HepG2 (cell line): ENCODE results near the gene PPP1R15B. TPM values are rescaled to one million over a fixed set of nuclear protein-coding genes. Genes with fewer than 3 reads are reported as not detected.

Source experiments
- ATAC-seq: fragments of 200-7000 bp; cut with Tn5 transposase; 3 replicates; pipeline ENCODE4 v1.9.1; 2020; ENCODE audit warnings: mild to moderate bottlenecking, moderate library complexity
- BruUV-seq: library from RNA; stranded (reverse); fragments of 400-500 nt; replicated peaks from 2 replicates; lab custom pipeline; 2021; lab: Mats Ljungman, UMichigan
- CTCF ChIA-PET: fragments of 300-600 bp; formaldehyde crosslinking; extraction: SDS; loops from one replicate; lab custom pipeline; 2021; ENCODE audit warnings: low total read pairs, inconsistent platforms, low intra/inter-chr PET ratio; lab: Yijun Ruan, JAX
- POLR2A ChIA-PET: fragments of 350-600 bp; sonication (Branson Sonifier 250); formaldehyde crosslinking; loops from one replicate; lab custom pipeline; 2020; ENCODE audit warnings: antibody characterized with exemption, inconsistent platforms; lab: Yijun Ruan, JAX
- DNase-seq: peaks from one replicate; pipeline ENCODE4 v3.0.0-alpha.2; 2015; ENCODE audit warnings: low spot score
- FAIRE-seq: peaks from 3 replicates; lab custom pipeline; 2011; peaks lifted over from hg19 to GRCh38; lab: Jason Lieb, UNC
- H2AFZ ChIP-seq: one replicate; pipeline ENCODE4 v1.6.1; 2011; ENCODE audit warnings: low read length, inconsistent platforms
- H3K27ac ChIP-seq: fragments of 300-600 bp; 3 replicates; pipeline ENCODE4 v1.8.0; 2011; ENCODE audit warnings: mixed run types, mild to moderate bottlenecking, mixed read lengths, low read length, inconsistent platforms; ENCODE audit not compliant: insufficient read depth; ENCODE audit errors: extremely low read length
- H3K27me3 ChIP-seq, 2 experiments: fragments of 200-600 bp in 1 of 2; 2 replicates in 1 of 2; 3 replicates in 1 of 2; pipeline versions ENCODE4 v1.6.0 to v1.8.0; 2011; ENCODE audit warnings: low read length in 2 of 2, mild to moderate bottlenecking in 2 of 2, moderate library complexity in 2 of 2, inconsistent platforms in 1 of 2; ENCODE audit not compliant: insufficient read depth in 2 of 2, control insufficient read depth in 1 of 2
- H3K36me3 ChIP-seq, 2 experiments: fragments of 200-600 bp in 1 of 2; replicated peaks in 1 of 2; 2 replicates in 1 of 2; 3 replicates in 1 of 2; pipeline versions ENCODE4 v1.5.1 to v1.8.0; 2011; ENCODE audit warnings: low read length in 2 of 2, inconsistent platforms in 1 of 2; ENCODE audit not compliant: insufficient read depth in 2 of 2, control insufficient read depth in 1 of 2
- H3K4me1 ChIP-seq: 2 replicates; pipeline ENCODE4 v1.5.1; 2012; ENCODE audit warnings: low read length, inconsistent platforms; ENCODE audit not compliant: insufficient read depth
- H3K4me2 ChIP-seq: 2 replicates; pipeline ENCODE4 v1.6.0; 2011; ENCODE audit warnings: low read depth, low read length, inconsistent platforms
- H3K4me3 ChIP-seq, 3 experiments: fragments of 200-600 bp in 1 of 3; sonication (generic), shearing (Covaris generic) in 1 of 3; replicated peaks in 1 of 3; 2 replicates each; pipeline ENCODE4 v1.5.1; 2011 to 2016; ENCODE audit warnings: low read length in 3 of 3, inconsistent platforms in 2 of 3, low read depth in 2 of 3, mild to moderate bottlenecking in 2 of 3, control low read depth in 1 of 3, mixed read lengths in 1 of 3; ENCODE audit not compliant: insufficient read depth in 1 of 3
- H3K79me2 ChIP-seq: one replicate; pipeline ENCODE4 v1.6.1; 2011; ENCODE audit warnings: low read length, inconsistent platforms; ENCODE audit not compliant: insufficient read depth
- H3K9ac ChIP-seq: 2 replicates; pipeline ENCODE4 v1.6.0; 2011; ENCODE audit warnings: mild to moderate bottlenecking, low read depth, low read length, inconsistent platforms; ENCODE audit not compliant: insufficient read depth
- H3K9me3 ChIP-seq: 2 replicates; pipeline ENCODE4 v1.5.1; 2012; ENCODE audit warnings: mild to moderate bottlenecking, low read length
- H4K20me1 ChIP-seq: 2 replicates; pipeline ENCODE4 v1.6.0; 2011; ENCODE audit warnings: inconsistent platforms, mild to moderate bottlenecking, low read length, moderate library complexity; ENCODE audit not compliant: insufficient read depth
- NCOR1 ChIP-seq: fragments of 200-600 bp; sonication (generic); IDR thresholded peaks from 2 replicates; pipeline ENCODE4 v1.7.0; 2017; ENCODE audit warnings: antibody characterized with exemption, low read length, borderline replicate concordance
- SALL2 ChIP-seq: sonication (generic); formaldehyde crosslinking; IDR thresholded peaks from 2 replicates; pipeline ENCODE4 v1.8.1; 2023; ENCODE audit warnings: mild to moderate bottlenecking, missing genetic modification reagents, inconsistent platforms
- SAP130 ChIP-seq: IDR thresholded peaks from 2 replicates; pipeline ENCODE4 v1.6.1; 2016; ENCODE audit warnings: low read depth
- ZNF614 ChIP-seq: IDR thresholded peaks from 2 replicates; pipeline ENCODE4 v1.6.1; 2018; ENCODE audit warnings: missing biosample characterization, missing genetic modification reagents, inconsistent platforms, borderline replicate concordance
- WGBS: methylation state at CpG from one replicate; pipeline ENCODE4 v1.1.6; 2017; ENCODE audit warnings: low lambda C conversion rate; 5-methylcytosine and 5-hydroxymethylcytosine counted together
- in situ Hi-C: cut with HindIII; loops from 2 replicates; pipeline ENCODE4 v1.10.0; 2017; ENCODE audit warnings: low pct_unique_long_range_greater_than_20kb; ENCODE audit not compliant: extremely low pct_ligation_motif_present
- intact Hi-C: fragments of 100-400 bp; cut with micrococcal nuclease; formaldehyde crosslinking; loops from one replicate; pipeline ENCODE4 v1.10.0; 2022; ENCODE audit not compliant: unreplicated experiment
- polyA plus RNA-seq, 8 experiments: library from polyadenylated mRNA; depleted of rRNA in 3 of 8; stranded (reverse) in 7 of 8; unstranded in 1 of 8; fragments of >200 nt; fragmentation: Illumina TruSeq in 4 of 8; extraction: Trizol in 4 of 8; gene quantifications; 2 replicates each; pipeline versions ENCODE4 v1.2.1 to v1.2.3, GENCODE V29; 2011 to 2016; ENCODE audit warnings: low read depth in 4 of 8, missing spikeins in 1 of 8, mixed read lengths in 1 of 8; ENCODE audit not compliant: insufficient read depth in 1 of 8
- total RNA-seq, 5 experiments: library from RNA; depleted of rRNA; stranded (reverse); fragments of >200 nt; fragmentation: Illumina TruSeq; extraction: Trizol; gene quantifications; 2 replicates each; pipeline ENCODE4 v1.2.3, GENCODE V29; 2016; ENCODE audit warnings: low read depth in 1 of 5
- TF ChIP-seq, protein P1 (sequence below): sonication (generic); formaldehyde crosslinking; IDR thresholded peaks from 2 replicates; pipeline ENCODE4 v1.4.0; 2020; ENCODE audit warnings: missing genetic modification reagents, mild to moderate bottlenecking, borderline replicate concordance

PPP1R15B gene
- total and polyA plus RNA-seq, 2 of the 13 experiments (the other 11 are each of a cell fraction or from before 2014, with no cell fraction given) = 13.4 to 23.8 TPM

DNA sequence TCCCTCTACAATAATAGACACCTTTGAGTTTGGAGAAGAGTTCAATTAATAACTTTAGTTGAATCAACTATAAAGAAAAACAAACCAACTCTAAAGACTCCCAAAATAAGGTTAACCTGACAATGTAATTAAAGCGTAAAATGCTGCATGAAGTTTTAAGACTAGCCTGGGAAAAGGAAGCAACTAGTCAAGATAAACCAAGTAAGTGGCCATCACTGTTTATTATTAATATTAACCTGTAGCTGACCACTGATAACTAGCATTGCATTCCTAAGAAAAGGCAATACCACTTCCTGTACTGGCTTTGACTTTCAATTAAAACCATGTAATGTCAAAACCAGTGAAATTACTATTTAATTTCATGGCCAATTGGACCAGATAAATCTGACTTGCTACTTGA, 3.0 kb downstream of the PPP1R15B start:
- H3K27ac ChIP-seq = peak overlapping the region; percentile 10
- in situ Hi-C loops = no loop called here
- DNase-seq (no peak), ATAC-seq (no peak), FAIRE-seq (no peak)
- CTCF ChIA-PET = no interaction called here
- H3K4me2 ChIP-seq = peak overlapping the region; percentile 81
- H3K79me2 ChIP-seq = peaks cover 78% of the 10 kb centered on the region
- H3K4me3 ChIP-seq = peak overlapping the region; percentile 95 to 99 (median 98)
- intact Hi-C loops = no loop called here
- TF ChIP-seq NCOR1 (0 out of 2 replicates have a peak, but pooled peaks have one; percentile 5), ZNF614 (CRISPR knock-in tag) (no peak)
- H4K20me1 ChIP-seq = peaks cover 67% of the 10 kb centered on the region
- peaks cover 37% of the 10 kb centered on the region for H3K4me1 ChIP-seq
- H3K36me3 ChIP-seq = peaks cover 3 to 20% of the 10 kb centered on the region in 2 experiments; a peak in 2 of 5 replicates
- no TSS peak for BruUV-seq
- H3K9ac ChIP-seq = peak overlapping the region; percentile 98
- no peaks in the 10 kb centered on the region; a peak in 1 of 5 replicates for H3K27me3 ChIP-seq
- H3K9me3 ChIP-seq = no peaks in the 10 kb centered on the region
- no peak overlapping the region for H2AFZ ChIP-seq
- WGBS = 12% methylated on average over 1 of the region's 1 CpG
- POLR2A ChIA-PET = interaction anchor here (1.9 kb wide), 1 partner anchor 10 kb away, joined by 11 read pairs; no protein-coding TSS in a partner anchor

DNA sequence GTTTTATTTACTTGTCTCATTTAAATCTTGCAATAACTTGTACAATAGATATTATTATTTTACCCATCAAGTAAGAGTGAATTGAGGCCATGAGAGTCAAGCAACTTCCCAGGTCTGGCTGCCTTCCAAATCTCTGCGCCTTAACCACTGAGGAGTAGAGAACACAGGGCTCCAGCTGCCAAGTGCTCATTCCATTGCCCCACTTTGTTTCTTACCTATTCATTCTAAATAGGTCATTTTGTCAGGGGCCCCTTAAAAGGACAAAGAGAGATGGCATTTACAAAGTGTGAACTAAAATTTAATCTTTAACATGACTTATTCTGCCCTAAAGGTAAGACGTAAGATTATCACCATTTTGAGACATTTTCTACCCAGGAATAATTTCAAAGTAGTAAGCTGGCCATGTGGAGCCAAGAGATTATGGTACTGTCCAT, 3.5 kb downstream of the PPP1R15B start:
- CTCF ChIA-PET = no interaction called here
- Histone ChIP-seq H3K4me3 (peak overlapping the region; percentile 95 to 99 (median 98)), H2AFZ (no peak overlapping the region), H3K36me3 (peaks cover 3 to 21% of the 10 kb centered on the region in 2 experiments; a peak in 2 of 5 replicates), H3K4me1 (peaks cover 38% of the 10 kb centered on the region), H3K9ac (peak overlapping the region; percentile 98), H4K20me1 (peaks cover 67% of the 10 kb centered on the region), H3K4me2 (peak overlapping the region; percentile 81), H3K9me3 (no peaks in the 10 kb centered on the region), H3K27me3 (no peaks in the 10 kb centered on the region; a peak in 1 of 5 replicates), H3K79me2 (peaks cover 84% of the 10 kb centered on the region), H3K27ac (peak overlapping the region; percentile 10)
- POLR2A ChIA-PET = interaction anchor here (1.9 kb wide), 1 partner anchor 9 kb away, joined by 11 read pairs; no protein-coding TSS in a partner anchor
- no TSS peak for BruUV-seq
- no peak for TF ChIP-seq NCOR1
- no peak for TF ChIP-seq SALL2 (CRISPR knock-in tag)
- TF ChIP-seq SAP130 (CRISPR knock-in tag) = 0 out of 2 replicates have a peak, but pooled peaks have one; percentile 17
- TF ChIP-seq, protein P1, sequence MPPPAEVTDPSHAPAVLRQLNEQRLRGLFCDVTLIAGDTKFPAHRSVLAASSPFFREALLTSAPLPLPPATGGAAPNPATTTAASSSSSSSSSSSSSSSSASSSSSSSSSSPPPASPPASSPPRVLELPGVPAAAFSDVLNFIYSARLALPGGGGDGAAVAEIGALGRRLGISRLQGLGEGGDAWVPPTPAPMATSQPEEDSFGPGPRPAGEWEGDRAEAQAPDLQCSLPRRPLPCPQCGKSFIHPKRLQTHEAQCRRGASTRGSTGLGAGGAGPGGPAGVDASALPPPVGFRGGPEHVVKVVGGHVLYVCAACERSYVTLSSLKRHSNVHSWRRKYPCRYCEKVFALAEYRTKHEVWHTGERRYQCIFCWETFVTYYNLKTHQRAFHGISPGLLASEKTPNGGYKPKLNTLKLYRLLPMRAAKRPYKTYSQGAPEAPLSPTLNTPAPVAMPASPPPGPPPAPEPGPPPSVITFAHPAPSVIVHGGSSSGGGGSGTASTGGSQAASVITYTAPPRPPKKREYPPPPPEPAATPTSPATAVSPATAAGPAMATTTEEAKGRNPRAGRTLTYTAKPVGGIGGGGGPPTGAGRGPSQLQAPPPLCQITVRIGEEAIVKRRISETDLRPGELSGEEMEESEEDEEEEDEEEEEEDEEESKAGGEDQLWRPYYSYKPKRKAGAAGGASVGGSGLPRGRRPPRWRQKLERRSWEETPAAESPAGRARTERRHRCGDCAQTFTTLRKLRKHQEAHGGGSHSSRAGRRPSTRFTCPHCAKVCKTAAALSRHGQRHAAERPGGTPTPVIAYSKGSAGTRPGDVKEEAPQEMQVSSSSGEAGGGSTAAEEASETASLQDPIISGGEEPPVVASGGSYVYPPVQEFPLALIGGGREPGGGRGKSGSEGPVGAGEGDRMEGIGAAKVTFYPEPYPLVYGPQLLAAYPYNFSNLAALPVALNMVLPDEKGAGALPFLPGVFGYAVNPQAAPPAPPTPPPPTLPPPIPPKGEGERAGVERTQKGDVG (CRISPR knock-in tag) = no peak
- WGBS = 0% methylated on average over 2 of the region's 2 CpGs
- DNase-seq = no peak
- in situ Hi-C loops (no loop called here), intact Hi-C loops (no loop called here)
- no peak for ATAC-seq
- no peak for FAIRE-seq
